GM21390 (cell line): ENCODE results near the gene CAPRIN1.

Experiments used
- ATAC-seq: cut with Tn5 transposase; IDR thresholded peaks from one replicate; pipeline ENCODE4 v1.9.1; 2021; ENCODE audit not compliant: unreplicated experiment

CAPRIN1 gene

GRCh38 chr11:34139346-34139745 is 87.8 kb downstream of the CAPRIN1 start:
- ATAC-seq, result no peak

GRCh38 chr11:34140149-34140548 is 88.6 kb downstream of the CAPRIN1 start:
- ATAC-seq, result no peak

GRCh38 chr11:34143048-34143447 is 91.5 kb downstream of the CAPRIN1 start:
- no peak for ATAC-seq

GRCh38 chr11:34145073-34145472 is 93.5 kb downstream of the CAPRIN1 start:
- peak; percentile 60 for ATAC-seq

- peak; percentile 66 for ATAC-seq
Measured at GRCh38 chr11:34145847-34146381, 94.4 kb downstream of the CAPRIN1 start.

- ATAC-seq, result no peak
Measured at GRCh38 chr11:34146411-34146810, 94.9 kb downstream of the CAPRIN1 start.

- no peak for ATAC-seq
Measured at GRCh38 chr11:34146866-34147265, 95.3 kb downstream of the CAPRIN1 start.

GRCh38 chr11:34147581-34147980 is 96.0 kb downstream of the CAPRIN1 start:
- no peak for ATAC-seq

- no peak for ATAC-seq
Measured at GRCh38 chr11:34148504-34149165, 97.1 kb downstream of the CAPRIN1 start.

GRCh38 chr11:34149274-34149673 is 97.7 kb downstream of the CAPRIN1 start:
- no peak for ATAC-seq

GRCh38 chr11:34149786-34150185 is 98.3 kb downstream of the CAPRIN1 start:
- no peak for ATAC-seq

GRCh38 chr11:34150494-34151151 is 99.1 kb downstream of the CAPRIN1 start:
- ATAC-seq, result no peak
